ENCODE measurements around the gene ABCB10. TPM values are rescaled to one million over a fixed set of nuclear protein-coding genes. Genes with fewer than 3 reads are reported as not detected.

The ABCB10 gene
- polyA plus RNA-seq, 1 donor (not counting 4 experiments of a cell fraction or from before 2014, with no cell fraction given): 14.3 TPM

GRCh38 chr1:229471175-229471574 lies 87.3 kb downstream of the ABCB10 start:
- Histone ChIP-seq H4K20me1 (ENCODE audit: control insufficient read depth, extremely low read depth, insufficient read depth, low read length) (no peaks in the 10 kb centered on the region), H3K79me2 (ENCODE audit: control insufficient read depth, insufficient read depth, low read length) (no peaks in the 10 kb centered on the region), H3K9me3 (ENCODE audit: control insufficient read depth, low read depth, low read length) (no peaks in the 10 kb centered on the region), H3K27me3 (ENCODE audit: control insufficient read depth, extremely low read depth, insufficient read depth, low read length) (no peaks in the 10 kb centered on the region), H3K36me3 (ENCODE audit: control insufficient read depth in 2 of 2, extremely low read depth in 1 of 2, insufficient read depth in 2 of 2, low read length in 2 of 2) (peaks cover 22 to 27% of the 10 kb centered on the region in 2 experiments), H3K4me3 (ENCODE audit: control insufficient read depth in 2 of 3, extremely low read depth in 1 of 3, insufficient read depth in 2 of 3, low read depth in 1 of 3, low read length in 3 of 3) (no peak overlapping the region), H3K4me1 (ENCODE audit: control insufficient read depth, extremely low read depth, insufficient read depth, low read length) (no peaks in the 10 kb centered on the region), H3K4me2 (ENCODE audit: control insufficient read depth, extremely low read depth, insufficient read depth, low read depth, low read length) (no peak overlapping the region), H3K9me1 (ENCODE audit: control insufficient read depth, extremely low read depth, insufficient read depth, low read length) (no peaks in the 10 kb centered on the region), H2AFZ (ENCODE audit: control insufficient read depth, low read length) (no peak overlapping the region), H3K9ac (ENCODE audit: control insufficient read depth, extremely low read depth, insufficient read depth, low read length) (no peak overlapping the region), H3K27ac (ENCODE audit: control insufficient read depth, insufficient read depth, low read length) (no peak overlapping the region)
- DNase-seq (ENCODE audit: low read depth, low spot score): no peak
- dilution Hi-C loops (cut with MboI; ENCODE audit: extremely low pct_ligation_motif_present, low sequenced_read_pairs): no loop called here
- no peak for FAIRE-seq
- TF ChIP-seq CTCF (optimal IDR thresholded peaks at IDR 0.05 in 1 of 3, IDR thresholded peaks at IDR 0.05 in 1 of 3, conservative IDR thresholded peaks at IDR 0.05 in 1 of 3; ENCODE audit: extremely low read depth in 1 of 3, insufficient read depth in 2 of 3, low read length in 3 of 3) (no peak), EZH2 (IDR thresholded peaks at IDR 0.05; ENCODE audit: low read length) (no peak)

- no peaks in the 10 kb centered on the region for H4K20me1 ChIP-seq (ENCODE audit: control insufficient read depth, extremely low read depth, insufficient read depth, low read length)
- no peak for TF ChIP-seq CTCF (optimal IDR thresholded peaks at IDR 0.05 in 1 of 3, IDR thresholded peaks at IDR 0.05 in 1 of 3, conservative IDR thresholded peaks at IDR 0.05 in 1 of 3; ENCODE audit: extremely low read depth in 1 of 3, insufficient read depth in 2 of 3, low read length in 3 of 3)
- no peak for TF ChIP-seq EZH2 (IDR thresholded peaks at IDR 0.05; ENCODE audit: low read length)
- dilution Hi-C loops (cut with MboI; ENCODE audit: extremely low pct_ligation_motif_present, low sequenced_read_pairs): no loop called here
- no peak for FAIRE-seq
- H3K9me1 ChIP-seq (ENCODE audit: control insufficient read depth, extremely low read depth, insufficient read depth, low read length): no peaks in the 10 kb centered on the region
- H3K9me3 ChIP-seq (ENCODE audit: control insufficient read depth, low read depth, low read length): no peaks in the 10 kb centered on the region
- H3K4me1 ChIP-seq (ENCODE audit: control insufficient read depth, extremely low read depth, insufficient read depth, low read length): no peaks in the 10 kb centered on the region
- H3K27me3 ChIP-seq (ENCODE audit: control insufficient read depth, extremely low read depth, insufficient read depth, low read length): no peaks in the 10 kb centered on the region
- H3K36me3 ChIP-seq (ENCODE audit: control insufficient read depth in 2 of 2, extremely low read depth in 1 of 2, insufficient read depth in 2 of 2, low read length in 2 of 2): peaks cover 20 to 24% of the 10 kb centered on the region in 2 experiments
- H2AFZ ChIP-seq (ENCODE audit: control insufficient read depth, low read length): no peak overlapping the region
- H3K27ac ChIP-seq (ENCODE audit: control insufficient read depth, insufficient read depth, low read length): no peak overlapping the region
- no peaks in the 10 kb centered on the region for H3K79me2 ChIP-seq (ENCODE audit: control insufficient read depth, insufficient read depth, low read length)
- H3K4me2 ChIP-seq (ENCODE audit: control insufficient read depth, extremely low read depth, insufficient read depth, low read depth, low read length): no peak overlapping the region
- DNase-seq (ENCODE audit: low read depth, low spot score): no peak
- H3K9ac ChIP-seq (ENCODE audit: control insufficient read depth, extremely low read depth, insufficient read depth, low read length): no peak overlapping the region
- no peak overlapping the region for H3K4me3 ChIP-seq (ENCODE audit: control insufficient read depth in 2 of 3, extremely low read depth in 1 of 3, insufficient read depth in 2 of 3, low read depth in 1 of 3, low read length in 3 of 3)
Measured at GRCh38 chr1:229470406-229471043, 88.0 kb downstream of the ABCB10 start.

Data from keratinocyte (primary cell).